Motor neuron (in vitro differentiated cells): ENCODE measurements around the gene FXR1. TPM values are rescaled to one million over a fixed set of nuclear protein-coding genes. Genes with fewer than 3 reads are reported as not detected.
A peak's percentile ranks its signal among the peaks of the same experiment; 100 is the strongest.
"Not testable (repeated sequence)": the region's sequence is repeated elsewhere in the genome, so short reads cannot be mapped to it uniquely, and the experiment has no call there.

Source experiments
- ATAC-seq, 8 experiments: fragments of 200-7000 bp; cut with Tn5 transposase; replicated peaks in 6 of 8; 2 replicates each; pipeline ENCODE4 v1.8.0; 2021; ENCODE audit warnings: mild to moderate bottlenecking in 8 of 8, moderate library complexity in 8 of 8
- H3K27ac ChIP-seq, 2 donors: fragments of 250-450 bp; sonication (Bioruptor Pico); 2 replicates each; pipeline ENCODE4 v1.9.0; 2021; ENCODE audit warnings: antibody characterized with exemption in 2 of 2, mild to moderate bottlenecking in 2 of 2, moderate library complexity in 1 of 2
- H3K4me1 ChIP-seq, 2 donors: fragments of 250-450 bp; sonication (Bioruptor Pico); replicated peaks in 1 of 2; 2 replicates each; pipeline ENCODE4 v1.6.1; 2021; ENCODE audit warnings: antibody characterized with exemption in 2 of 2, mild to moderate bottlenecking in 2 of 2, moderate library complexity in 1 of 2
- H3K4me3 ChIP-seq, 5 donors: fragments of 250-450 bp; sonication (Bioruptor Pico); 2 replicates each; pipeline ENCODE4 v1.9.0; 2021; ENCODE audit warnings: antibody characterized with exemption in 5 of 5, mild to moderate bottlenecking in 5 of 5, moderate library complexity in 4 of 5
- WGBS, 10 experiments: fragments of 450-650 bp; shearing (Covaris generic); methylation state at CpG; one replicate each; pipeline ENCODE4 v1.0.0; 2022; 5-methylcytosine and 5-hydroxymethylcytosine counted together
- in situ Hi-C, 9 experiments: fragments of 400-800 bp; cut with MboI; loops; one replicate each; pipeline ENCODE4 v1.15.0; 2021; ENCODE audit warnings: low sequenced_read_pairs in 9 of 9, low pct_unique_long_range_greater_than_20kb in 2 of 9; ENCODE audit not compliant: unreplicated experiment in 9 of 9
- total RNA-seq, 8 experiments: library from RNA; unstranded; fragments of 300-600 nt; gene quantifications; 2 replicates each; pipeline versions ENCODE4 v1.2.3 to v1.2.4, GENCODE V29; 2022

The FXR1 gene
- total RNA-seq, result 100 to 1,000 TPM; 150 to 225 (median 161) TPM

- in situ Hi-C loops, result no loop called here
- H3K27ac ChIP-seq, result peak within 1 kb of the TSS; percentile 94 to 99
- ATAC-seq, result peak; percentile 94 to 98 (median 96)
- 0% methylated on average over 1 to 12 of the region's 68 CpGs; no CpG with 5 or more reads in 6 of the 10 experiments for WGBS, 10 experiments
- peak within 1 kb of the TSS; percentile 77 to 99 (median 93) for H3K4me3 ChIP-seq
- peaks cover 9 to 15% of the 10 kb centered on the region in 2 donors for H3K4me1 ChIP-seq
These were observed at the start of gene FXR1 for GRCh38 chr3:180912304-180913296. Gene FXR1 (plus strand): TSS chr3:180912670. CDS start chr3:180912686, 16 bp downstream.

- 5 to 92% (median 77%) methylated on average over 1 to 19 of the region's 28 CpGs; no CpG with 5 or more reads in 2 of the 10 experiments for WGBS, 10 experiments
- Histone ChIP-seq H3K4me3 (no peak overlapping the region), H3K27ac (no peak overlapping the region), H3K4me1 (no peaks in the 10 kb centered on the region)
- peak in 3 of 8 experiments; percentile 53 to 94 (median 76) for ATAC-seq
- in situ Hi-C loops, result no loop called here
These were observed 42.3 kb upstream of the FXR1 start for GRCh38 chr3:180870008-180870699.

GRCh38 chr3:180871901-180872300 lies 40.6 kb upstream of the FXR1 start:
- WGBS, 10 experiments, result 11 to 93% (median 43%) methylated on average over 1 to 3 of the region's 3 CpGs; no CpG with 5 or more reads in 3 of the 10 experiments
- Histone ChIP-seq H3K4me1 (no peaks in the 10 kb centered on the region), H3K4me3 (no peak overlapping the region), H3K27ac (no peak overlapping the region)
- in situ Hi-C loops, result no loop called here
- peak in 1 of 8 experiments; percentile 9 for ATAC-seq

- H3K4me1 ChIP-seq, H3K4me3 ChIP-seq, ATAC-seq, in situ Hi-C loops, H3K27ac ChIP-seq: not testable (repeated sequence)
- 35 to 100% (median 55%) methylated on average over 1 to 6 of the region's 9 CpGs; no CpG with 5 or more reads in 4 of the 10 experiments for WGBS, 10 experiments
These were observed 40.0 kb upstream of the FXR1 start for GRCh38 chr3:180872430-180872829.

- H3K4me3 ChIP-seq, result no peak overlapping the region
- WGBS, 10 experiments, result 7 to 100% (median 86%) methylated on average over 1 to 2 of the region's 2 CpGs
- in situ Hi-C loops, result no loop called here
- ATAC-seq, result peak in 3 of 8 experiments; percentile 82 to 94 (median 82)
- no peaks in the 10 kb centered on the region for H3K4me1 ChIP-seq
- no peak overlapping the region for H3K27ac ChIP-seq
These were observed 37.3 kb upstream of the FXR1 start for GRCh38 chr3:180875124-180875698.

- H3K27ac ChIP-seq, result no peak overlapping the region
- no peak overlapping the region for H3K4me3 ChIP-seq
- no peaks in the 10 kb centered on the region for H3K4me1 ChIP-seq
- no peak for ATAC-seq
- 56 to 100% (median 85%) methylated on average over 2 to 13 of the region's 15 CpGs for WGBS, 10 experiments
- in situ Hi-C loops, result no loop called here
These were observed 31.2 kb upstream of the FXR1 start for GRCh38 chr3:180881065-180881801.

GRCh38 chr3:180882115-180882514 lies 30.4 kb upstream of the FXR1 start:
- in situ Hi-C loops, result no loop called here
- Histone ChIP-seq H3K4me3 (no peak overlapping the region), H3K4me1 (no peaks in the 10 kb centered on the region), H3K27ac (no peak overlapping the region)
- no peak for ATAC-seq
- WGBS, 10 experiments, result 24 to 82% (median 67%) methylated on average over 2 to 4 of the region's 4 CpGs

GRCh38 chr3:180888992-180889560 lies 23.4 kb upstream of the FXR1 start:
- Histone ChIP-seq H3K27ac (no peak overlapping the region), H3K4me3 (no peak overlapping the region), H3K4me1 (no peaks in the 10 kb centered on the region)
- no peak for ATAC-seq
- WGBS, 10 experiments, result 18 to 88% (median 64%) methylated on average over 1 to 6 of the region's 6 CpGs; no CpG with 5 or more reads in 1 of the 10 experiments
- in situ Hi-C loops, result no loop called here

GRCh38 chr3:180898572-180898971 lies 13.9 kb upstream of the FXR1 start:
- ATAC-seq, result no peak
- no peaks in the 10 kb centered on the region for H3K4me1 ChIP-seq
- in situ Hi-C loops, result no loop called here
- 38 to 90% (median 70%) methylated on average over 1 to 8 of the region's 8 CpGs; no CpG with 5 or more reads in 2 of the 10 experiments for WGBS, 10 experiments
- H3K4me3 ChIP-seq, result no peak overlapping the region
- no peak overlapping the region for H3K27ac ChIP-seq

GRCh38 chr3:180909369-180910127 lies 2.9 kb upstream of the FXR1 start:
- Histone ChIP-seq H3K4me3 (no peak overlapping the region), H3K27ac (no peak overlapping the region), H3K4me1 (peaks cover 5 to 6% of the 10 kb centered on the region in 2 donors)
- 38 to 88% (median 72%) methylated on average over 2 to 5 of the region's 5 CpGs for WGBS, 10 experiments
- ATAC-seq, result no peak
- in situ Hi-C loops, result no loop called here

GRCh38 chr3:180910823-180911222 lies 1.6 kb upstream of the FXR1 start:
- in situ Hi-C loops, result no loop called here
- no peak for ATAC-seq
- WGBS, 10 experiments, result 80 to 100% (median 95%) methylated on average over 1 to 4 of the region's 4 CpGs; no CpG with 5 or more reads in 3 of the 10 experiments

More at GRCh38 chr3:180910823-180911222, 1.6 kb upstream of the FXR1 start:
- no peak overlapping the region for H3K4me3 ChIP-seq
- peaks cover 9 to 15% of the 10 kb centered on the region in 2 donors for H3K4me1 ChIP-seq
- H3K27ac ChIP-seq, result no peak overlapping the region
